Neural cell (in vitro differentiated cells): Measurements from ENCODE around the gene TMEM175.
"Not testable (repeated sequence)": the region's sequence is repeated elsewhere in the genome, so short reads cannot be mapped to it uniquely, and the experiment has no call there.

Experiments used
- CTCF ChIP-seq: fragments of 450-650 bp; IDR thresholded peaks from 2 replicates; pipeline ENCODE4 v1.5.1; 2014; ENCODE audit warnings: antibody characterized with exemption, mild to moderate bottlenecking, moderate library complexity; ENCODE audit not compliant: poor library complexity, severe bottlenecking
- EP300 ChIP-seq: fragments of 450-650 bp; conservative IDR thresholded peaks from 2 replicates; pipeline ENCODE4 v1.6.1; 2014; ENCODE audit warnings: antibody characterized with exemption, mild to moderate bottlenecking, moderate library complexity; ENCODE audit not compliant: poor library complexity, severe bottlenecking
- SMC3 ChIP-seq: fragments of 450-650 bp; conservative IDR thresholded peaks from 2 replicates; pipeline ENCODE4 v1.6.1; 2014; ENCODE audit warnings: antibody characterized with exemption, mild to moderate bottlenecking, moderate library complexity; ENCODE audit not compliant: poor library complexity
- TF ChIP-seq, protein P1 (sequence below): IDR thresholded peaks from 2 replicates; pipeline ENCODE4 v1.6.1; 2012; ENCODE audit warnings: borderline replicate concordance

- TF ChIP-seq CTCF, EP300, SMC3: not testable (repeated sequence)
- TF ChIP-seq, protein P1, sequence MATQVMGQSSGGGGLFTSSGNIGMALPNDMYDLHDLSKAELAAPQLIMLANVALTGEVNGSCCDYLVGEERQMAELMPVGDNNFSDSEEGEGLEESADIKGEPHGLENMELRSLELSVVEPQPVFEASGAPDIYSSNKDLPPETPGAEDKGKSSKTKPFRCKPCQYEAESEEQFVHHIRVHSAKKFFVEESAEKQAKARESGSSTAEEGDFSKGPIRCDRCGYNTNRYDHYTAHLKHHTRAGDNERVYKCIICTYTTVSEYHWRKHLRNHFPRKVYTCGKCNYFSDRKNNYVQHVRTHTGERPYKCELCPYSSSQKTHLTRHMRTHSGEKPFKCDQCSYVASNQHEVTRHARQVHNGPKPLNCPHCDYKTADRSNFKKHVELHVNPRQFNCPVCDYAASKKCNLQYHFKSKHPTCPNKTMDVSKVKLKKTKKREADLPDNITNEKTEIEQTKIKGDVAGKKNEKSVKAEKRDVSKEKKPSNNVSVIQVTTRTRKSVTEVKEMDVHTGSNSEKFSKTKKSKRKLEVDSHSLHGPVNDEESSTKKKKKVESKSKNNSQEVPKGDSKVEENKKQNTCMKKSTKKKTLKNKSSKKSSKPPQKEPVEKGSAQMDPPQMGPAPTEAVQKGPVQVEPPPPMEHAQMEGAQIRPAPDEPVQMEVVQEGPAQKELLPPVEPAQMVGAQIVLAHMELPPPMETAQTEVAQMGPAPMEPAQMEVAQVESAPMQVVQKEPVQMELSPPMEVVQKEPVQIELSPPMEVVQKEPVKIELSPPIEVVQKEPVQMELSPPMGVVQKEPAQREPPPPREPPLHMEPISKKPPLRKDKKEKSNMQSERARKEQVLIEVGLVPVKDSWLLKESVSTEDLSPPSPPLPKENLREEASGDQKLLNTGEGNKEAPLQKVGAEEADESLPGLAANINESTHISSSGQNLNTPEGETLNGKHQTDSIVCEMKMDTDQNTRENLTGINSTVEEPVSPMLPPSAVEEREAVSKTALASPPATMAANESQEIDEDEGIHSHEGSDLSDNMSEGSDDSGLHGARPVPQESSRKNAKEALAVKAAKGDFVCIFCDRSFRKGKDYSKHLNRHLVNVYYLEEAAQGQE: not testable (repeated sequence)
Measured at GRCh38 chr4:939508-939907, 7.2 kb downstream of the TMEM175 start.
